ENCODE results near the gene STX17. TPM values are rescaled to one million over a fixed set of nuclear protein-coding genes. Genes with fewer than 3 reads are reported as not detected.
A peak's percentile ranks its signal among the peaks of the same experiment; 100 is the strongest.

The STX17 gene
- total RNA-seq, 8 experiments from 2014 or later, result 10.0 to 37.2 (median 17.6) TPM

DNA sequence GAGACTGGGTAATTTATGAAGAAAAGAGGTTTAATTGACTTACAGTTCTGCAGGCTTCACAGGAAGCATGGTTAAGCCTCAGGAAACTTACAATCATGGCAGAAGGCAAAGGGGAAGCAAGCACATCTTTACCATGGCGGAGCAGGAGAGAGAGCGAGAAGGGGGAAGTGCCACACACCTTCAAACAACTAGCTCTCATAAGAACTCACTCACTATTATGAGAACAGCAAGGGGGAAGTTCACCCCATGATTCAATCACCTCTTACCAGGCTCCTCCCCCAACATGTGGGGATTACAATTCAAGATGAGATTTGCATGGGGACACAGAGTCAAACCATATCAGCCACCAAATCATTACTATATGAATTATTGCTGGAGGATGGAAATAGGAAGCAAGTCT, 30.3 kb upstream of the STX17 start:
- in situ Hi-C loops (cut with MboI; ENCODE audit: low pct_unique_long_range_greater_than_20kb in 2 of 9, low sequenced_read_pairs in 9 of 9, unreplicated experiment in 9 of 9), result no loop called here
- no peak for ATAC-seq (replicated peaks in 6 of 8)
- Histone ChIP-seq H3K4me3 (no peak overlapping the region), H3K4me1 (replicated peaks in 1 of 2) (no peaks in the 10 kb centered on the region), H3K27ac (no peak overlapping the region)
- WGBS, 10 experiments, result 76 to 94% (median 91%) methylated on average over 2 of the region's 2 CpGs; no CpG with 5 or more reads in 6 of the 10 experiments

DNA sequence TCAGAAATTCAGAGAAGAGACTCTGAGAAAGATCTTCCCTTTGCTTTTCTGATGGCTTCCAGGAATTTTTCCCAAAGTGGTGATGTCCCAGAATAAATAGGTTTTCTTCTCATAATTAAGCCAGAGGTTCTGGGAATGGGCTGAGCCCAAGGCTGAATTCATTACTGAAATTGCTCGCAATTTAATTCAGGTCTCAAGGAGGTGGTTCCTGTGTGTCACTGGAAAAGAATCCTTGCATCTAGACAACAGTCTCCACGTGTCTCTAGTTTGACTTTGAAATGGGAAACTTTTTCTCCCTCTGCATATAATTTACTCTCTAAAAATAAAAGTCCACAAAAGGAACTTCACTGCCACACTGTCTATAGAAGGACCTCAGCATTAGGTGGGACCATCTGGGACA, 27.8 kb upstream of the STX17 start:
- WGBS, 10 experiments, result 0 to 100% (median 61%) methylated on average over 1 to 2 of the region's 2 CpGs; no CpG with 5 or more reads in 4 of the 10 experiments

DNA sequence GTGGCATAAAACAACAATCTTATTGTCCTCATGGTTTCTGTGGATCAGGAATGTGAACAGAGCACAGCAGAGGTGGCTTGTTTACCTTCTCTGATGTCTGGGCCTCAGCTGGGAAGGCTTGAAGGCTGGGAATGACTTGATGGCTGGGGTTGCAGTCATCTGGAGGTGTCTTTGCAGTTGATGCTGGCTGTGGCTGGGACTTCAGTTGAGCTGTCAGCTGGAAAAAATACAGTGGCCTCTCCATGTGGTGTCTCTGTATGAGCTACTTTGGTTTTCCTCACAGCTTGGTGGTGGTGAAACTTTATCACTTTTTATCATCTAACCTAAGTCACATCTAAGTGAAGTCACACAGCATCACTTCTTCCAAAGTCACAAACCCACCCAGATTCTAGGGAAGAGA, 24.7 kb upstream of the STX17 start:
- Histone ChIP-seq H3K4me1 (replicated peaks in 1 of 2) (no peaks in the 10 kb centered on the region), H3K27ac (no peak overlapping the region), H3K4me3 (no peak overlapping the region)
- in situ Hi-C loops (cut with MboI; ENCODE audit: low pct_unique_long_range_greater_than_20kb in 2 of 9, low sequenced_read_pairs in 9 of 9, unreplicated experiment in 9 of 9), result no loop called here
- no peak for ATAC-seq (replicated peaks in 6 of 8)

More for the DNA sequence above, 27.8 kb upstream of the STX17 start:
- Histone ChIP-seq H3K4me1 (replicated peaks in 1 of 2) (no peaks in the 10 kb centered on the region), H3K27ac (no peak overlapping the region), H3K4me3 (no peak overlapping the region)
- ATAC-seq (replicated peaks in 6 of 8), result peak in 3 of 8 experiments; percentile 36 to 98 (median 98)
- in situ Hi-C loops (cut with MboI; ENCODE audit: low pct_unique_long_range_greater_than_20kb in 2 of 9, low sequenced_read_pairs in 9 of 9, unreplicated experiment in 9 of 9), result no loop called here

DNA sequence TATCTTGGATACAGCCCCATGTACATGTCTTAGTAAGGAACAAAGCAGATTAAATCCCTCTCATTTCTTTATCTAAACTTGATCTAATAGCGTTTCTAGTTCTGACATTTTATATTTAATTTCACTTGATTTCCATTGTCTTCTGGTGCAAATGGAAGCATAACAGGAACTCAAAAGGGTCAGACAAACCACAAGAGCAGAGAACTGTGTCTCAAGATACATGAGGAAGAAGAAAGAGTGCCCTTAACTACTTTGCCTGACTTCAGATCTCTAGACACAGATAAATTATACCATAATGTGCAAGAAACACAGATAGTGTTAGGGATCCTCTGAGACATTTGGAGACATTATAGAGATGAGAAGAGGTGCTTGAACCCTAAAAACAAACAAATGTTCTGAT, 20.7 kb upstream of the STX17 start:
- 17 to 90% (median 48%) methylated on average over 1 of the region's 1 CpG; no CpG with 5 or more reads in 2 of the 10 experiments for WGBS, 10 experiments
- Histone ChIP-seq H3K27ac (no peak overlapping the region), H3K4me1 (replicated peaks in 1 of 2) (no peaks in the 10 kb centered on the region), H3K4me3 (no peak overlapping the region)
- no peak for ATAC-seq (replicated peaks in 6 of 8)
- in situ Hi-C loops (cut with MboI; ENCODE audit: low pct_unique_long_range_greater_than_20kb in 2 of 9, low sequenced_read_pairs in 9 of 9, unreplicated experiment in 9 of 9), result no loop called here

DNA sequence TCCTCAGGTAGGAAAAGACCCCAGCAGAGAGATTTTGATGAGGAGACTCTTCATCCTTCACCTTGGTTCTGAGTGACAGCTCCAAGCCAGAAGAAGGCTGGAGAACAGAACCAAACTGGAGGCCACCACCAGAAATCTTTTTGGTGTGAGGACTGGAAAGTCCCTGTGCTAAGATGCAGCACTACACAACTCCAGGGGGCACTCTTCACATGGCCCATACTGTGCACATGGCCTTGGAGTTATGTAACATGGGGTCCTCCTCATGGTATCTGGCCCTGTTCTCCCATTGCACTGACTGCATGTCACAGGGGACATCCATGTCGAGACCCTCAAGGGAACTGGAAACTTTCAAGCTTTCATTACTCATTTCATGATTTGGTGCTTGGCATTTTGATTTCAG, 17.3 kb upstream of the STX17 start:
- Histone ChIP-seq H3K4me3 (no peak overlapping the region), H3K4me1 (replicated peaks in 1 of 2) (no peaks in the 10 kb centered on the region), H3K27ac (no peak overlapping the region)
- ATAC-seq (replicated peaks in 6 of 8), result no peak
- 33 to 100% (median 100%) methylated on average over 1 of the region's 1 CpG; no CpG with 5 or more reads in 5 of the 10 experiments for WGBS, 10 experiments
- in situ Hi-C loops (cut with MboI; ENCODE audit: low pct_unique_long_range_greater_than_20kb in 2 of 9, low sequenced_read_pairs in 9 of 9, unreplicated experiment in 9 of 9), result no loop called here

DNA sequence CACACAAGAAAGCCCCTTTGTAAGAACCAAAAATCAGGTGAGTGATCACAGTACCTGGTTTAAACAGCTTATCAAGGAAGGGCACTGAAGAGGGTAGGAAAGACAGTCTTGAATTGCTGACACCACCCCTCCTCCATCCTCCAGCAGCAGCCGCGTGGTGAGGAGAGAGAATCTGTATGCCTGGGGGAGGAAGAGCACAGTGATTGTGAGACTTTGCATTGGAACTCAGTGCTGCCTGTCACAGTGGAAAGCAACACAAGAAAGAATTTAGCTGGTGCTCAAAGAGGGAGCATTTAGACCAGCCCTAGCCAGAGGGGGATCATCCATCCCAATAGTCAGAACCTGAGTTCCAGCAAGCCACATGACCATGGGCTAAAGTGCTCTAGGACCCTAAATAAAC, 11.6 kb upstream of the STX17 start:
- in situ Hi-C loops (cut with MboI; ENCODE audit: low pct_unique_long_range_greater_than_20kb in 2 of 9, low sequenced_read_pairs in 9 of 9, unreplicated experiment in 9 of 9), result no loop called here
- Histone ChIP-seq H3K4me1 (replicated peaks in 1 of 2) (no peaks in the 10 kb centered on the region), H3K4me3 (no peak overlapping the region), H3K27ac (no peak overlapping the region)
- peak in 1 of 8 experiments; percentile 25 for ATAC-seq (replicated peaks in 6 of 8)
- WGBS, 10 experiments, result 0 to 64% (median 60%) methylated on average over 1 to 2 of the region's 2 CpGs; no CpG with 5 or more reads in 7 of the 10 experiments

DNA sequence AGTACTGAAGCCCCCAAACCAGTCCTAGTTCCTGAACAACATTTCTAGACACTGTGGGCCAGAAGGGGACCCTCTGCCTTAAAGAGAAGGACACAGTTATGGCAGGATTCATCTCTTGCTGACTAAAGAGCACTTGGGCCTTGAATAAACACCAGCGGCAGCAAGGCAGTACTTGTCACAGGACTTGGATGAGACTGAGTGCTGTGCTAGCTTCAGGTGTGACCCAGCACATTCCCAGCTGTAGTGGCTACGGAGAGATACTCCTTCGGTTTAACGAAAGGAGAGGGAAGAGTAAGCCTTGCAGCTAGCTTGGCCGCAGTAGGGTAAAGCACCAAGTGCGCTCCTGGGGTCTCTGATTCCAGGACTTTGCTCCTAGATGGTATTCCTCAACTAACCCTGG, 10.9 kb upstream of the STX17 start:
- in situ Hi-C loops (cut with MboI; ENCODE audit: low pct_unique_long_range_greater_than_20kb in 2 of 9, low sequenced_read_pairs in 9 of 9, unreplicated experiment in 9 of 9), result no loop called here
- WGBS, 10 experiments, result 60 to 100% (median 81%) methylated on average over 2 to 5 of the region's 6 CpGs; no CpG with 5 or more reads in 3 of the 10 experiments
- H3K27ac ChIP-seq, result no peak overlapping the region
- no peak overlapping the region for H3K4me3 ChIP-seq
- no peaks in the 10 kb centered on the region for H3K4me1 ChIP-seq (replicated peaks in 1 of 2)
- no peak for ATAC-seq (replicated peaks in 6 of 8)

DNA sequence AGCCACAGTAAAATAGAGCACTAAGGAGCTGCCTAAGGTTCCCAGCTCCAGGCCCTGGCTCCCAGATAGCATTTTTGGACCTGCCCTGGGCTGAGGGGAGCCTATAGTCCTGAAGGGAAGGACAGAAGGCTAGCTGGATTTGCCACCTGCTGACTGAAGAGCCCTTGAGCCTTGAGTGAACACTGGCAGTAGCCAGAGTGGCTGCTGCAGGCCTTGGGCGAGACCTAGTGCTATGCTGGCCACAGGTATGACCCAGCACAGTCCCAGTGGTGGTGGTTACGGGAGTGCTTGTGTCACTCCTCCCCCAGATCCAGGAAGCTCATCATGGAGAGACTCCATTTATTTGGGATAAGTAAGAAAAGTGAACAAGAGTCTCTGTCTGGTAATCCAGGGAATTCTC, 10.3 kb upstream of the STX17 start:
- no peak overlapping the region for H3K4me3 ChIP-seq
- no peak for ATAC-seq (replicated peaks in 6 of 8)
- H3K27ac ChIP-seq, result no peak overlapping the region
- WGBS, 10 experiments, result 80 to 86% methylated on average over 1 of the region's 2 CpGs; no CpG with 5 or more reads in 8 of the 10 experiments
- in situ Hi-C loops (cut with MboI; ENCODE audit: low pct_unique_long_range_greater_than_20kb in 2 of 9, low sequenced_read_pairs in 9 of 9, unreplicated experiment in 9 of 9), result no loop called here
- no peaks in the 10 kb centered on the region for H3K4me1 ChIP-seq (replicated peaks in 1 of 2)

DNA sequence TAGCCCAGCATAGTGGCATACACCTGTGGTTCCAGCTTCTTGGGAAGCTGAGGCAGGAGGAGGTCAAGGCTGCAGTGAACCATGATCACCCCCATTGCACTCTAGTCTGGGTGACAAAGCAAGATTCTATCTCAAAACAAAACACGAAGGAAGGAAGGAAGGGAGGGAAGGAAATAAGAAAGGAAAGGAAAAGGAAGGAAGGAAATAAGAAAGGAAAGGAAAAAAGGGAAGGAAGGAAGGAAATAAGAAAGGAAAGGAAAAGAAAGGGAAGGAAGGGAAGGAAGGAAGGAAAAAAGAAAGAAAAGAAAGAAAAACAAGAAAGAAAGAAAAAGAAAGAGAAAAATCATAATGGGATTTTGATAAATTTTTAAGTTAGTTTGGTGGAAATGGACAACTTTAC, 3.1 kb upstream of the STX17 start:
- no peak overlapping the region for H3K4me3 ChIP-seq
- H3K4me1 ChIP-seq (replicated peaks in 1 of 2), result peaks cover 0 to 8% of the 10 kb centered on the region in 2 donors
- in situ Hi-C loops (cut with MboI; ENCODE audit: low pct_unique_long_range_greater_than_20kb in 2 of 9, low sequenced_read_pairs in 9 of 9, unreplicated experiment in 9 of 9), result no loop called here
- WGBS, 10 experiments, result 43 to 100% (median 80%) methylated on average over 1 of the region's 1 CpG
- H3K27ac ChIP-seq, result no peak overlapping the region
- no peak for ATAC-seq (replicated peaks in 6 of 8)

DNA sequence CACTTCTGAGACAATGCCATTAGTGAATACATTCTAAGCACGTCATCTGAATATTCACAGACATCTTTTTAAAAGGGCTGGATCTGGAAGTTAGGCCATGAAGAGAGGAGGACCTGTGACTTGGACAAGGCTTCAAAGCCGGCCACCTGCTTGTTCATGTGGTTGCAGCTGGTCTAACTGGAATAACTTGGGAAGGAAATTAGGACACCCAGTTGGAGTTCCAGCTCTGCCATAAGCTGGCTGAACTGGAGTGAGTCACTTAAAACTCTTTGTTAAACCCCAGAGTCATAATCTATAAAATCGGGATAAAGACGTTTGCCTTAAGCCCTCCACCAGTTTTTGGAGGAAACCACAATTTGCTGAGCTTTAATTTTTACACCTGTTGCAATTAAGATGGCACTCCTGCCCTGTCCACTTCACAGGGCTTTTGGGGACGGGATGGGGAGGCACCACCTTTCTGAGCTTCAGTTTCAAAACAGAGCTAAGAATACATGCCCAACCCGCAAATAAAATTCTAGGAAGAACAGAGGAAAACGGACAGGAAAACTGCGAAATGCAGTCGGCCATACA, 536 bp upstream of the STX17 start:
- Histone ChIP-seq H3K4me3 (peak overlapping the region; percentile 55 to 99 (median 70)), H3K27ac (no peak overlapping the region), H3K4me1 (replicated peaks in 1 of 2) (peaks cover 0 to 8% of the 10 kb centered on the region in 2 donors)
- 0 to 100% (median 38%) methylated on average over 1 to 9 of the region's 9 CpGs for WGBS, 10 experiments
- no peak for ATAC-seq (replicated peaks in 6 of 8)
- in situ Hi-C loops (cut with MboI; ENCODE audit: low pct_unique_long_range_greater_than_20kb in 2 of 9, low sequenced_read_pairs in 9 of 9, unreplicated experiment in 9 of 9), result no loop called here

DNA sequence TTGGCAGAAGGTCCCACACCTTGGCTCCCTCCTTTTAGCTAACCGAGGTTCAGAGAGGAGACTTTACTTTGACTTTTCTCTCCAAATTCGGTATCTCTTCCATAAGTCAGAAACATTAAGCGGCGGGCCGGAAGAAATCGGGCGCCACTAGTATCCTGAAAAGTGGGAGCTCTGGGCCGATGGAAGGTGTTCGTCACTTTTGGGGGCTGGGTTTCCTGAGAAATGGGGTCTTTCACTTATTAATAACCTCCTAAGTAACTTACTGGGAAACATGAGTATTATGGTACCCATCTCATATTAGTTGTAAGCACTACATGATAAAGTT, 716 bp downstream of the STX17 start:
- Histone ChIP-seq H3K4me1 (replicated peaks in 1 of 2) (peaks cover 0 to 8% of the 10 kb centered on the region in 2 donors), H3K4me3 (peak overlapping the region; percentile 55 to 99 (median 70)), H3K27ac (peak overlapping the region in 1 of 2 donors; percentile 67)
- in situ Hi-C loops (cut with MboI; ENCODE audit: low pct_unique_long_range_greater_than_20kb in 2 of 9, low sequenced_read_pairs in 9 of 9, unreplicated experiment in 9 of 9), result no loop called here
- ATAC-seq (replicated peaks in 6 of 8), result no peak
- WGBS, 10 experiments, result 3 to 20% (median 18%) methylated on average over 2 to 9 of the region's 9 CpGs; no CpG with 5 or more reads in 4 of the 10 experiments

DNA sequence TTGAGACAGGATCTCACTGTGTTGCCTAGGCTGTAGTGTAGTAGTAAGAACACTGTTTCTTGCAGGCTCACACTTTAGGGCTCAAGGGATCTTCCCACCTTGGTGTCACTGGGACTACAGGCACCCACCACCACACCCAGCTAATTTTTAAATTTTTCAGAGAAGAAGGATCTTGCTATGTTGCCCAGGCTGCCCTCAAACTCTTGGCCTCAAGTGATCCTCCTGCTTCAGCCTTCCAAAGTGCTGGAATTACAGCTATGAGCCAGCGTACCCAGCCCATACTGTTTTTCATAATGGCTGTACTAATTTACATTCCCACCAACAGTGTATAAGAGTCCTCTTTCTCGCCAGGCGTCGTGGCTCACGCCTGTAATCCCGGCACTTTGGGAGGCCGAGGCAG, 5.1 kb downstream of the STX17 start:
- in situ Hi-C loops (cut with MboI; ENCODE audit: low pct_unique_long_range_greater_than_20kb in 2 of 9, low sequenced_read_pairs in 9 of 9, unreplicated experiment in 9 of 9), result no loop called here
- WGBS, 10 experiments, result 93 to 100% (median 99%) methylated on average over 1 to 7 of the region's 7 CpGs; no CpG with 5 or more reads in 6 of the 10 experiments
- ATAC-seq (replicated peaks in 6 of 8), result no peak
- Histone ChIP-seq H3K4me3 (no peak overlapping the region), H3K27ac (no peak overlapping the region), H3K4me1 (replicated peaks in 1 of 2) (peaks cover 0 to 8% of the 10 kb centered on the region in 2 donors)

DNA sequence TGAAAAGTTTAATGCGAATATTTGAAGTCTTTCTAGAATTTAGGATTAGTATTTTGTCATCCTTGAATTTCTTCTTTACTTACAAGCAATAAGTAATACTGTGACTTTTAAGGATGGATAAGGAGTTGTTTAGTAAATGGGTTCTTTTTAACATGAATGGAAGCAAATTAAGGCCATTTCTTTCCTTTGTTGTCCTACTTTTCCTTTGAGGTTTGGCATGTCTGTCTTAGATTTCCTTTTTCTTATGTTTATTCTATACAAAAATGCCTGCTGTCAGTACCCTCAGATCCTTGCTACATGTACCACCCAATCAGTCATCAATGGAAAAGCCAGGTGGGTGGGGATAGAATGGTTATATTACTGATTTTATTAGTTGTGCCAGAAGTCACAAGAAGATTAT, 10.2 kb downstream of the STX17 start:
- in situ Hi-C loops (cut with MboI; ENCODE audit: low pct_unique_long_range_greater_than_20kb in 2 of 9, low sequenced_read_pairs in 9 of 9, unreplicated experiment in 9 of 9), result no loop called here
- Histone ChIP-seq H3K4me3 (no peak overlapping the region), H3K27ac (no peak overlapping the region), H3K4me1 (replicated peaks in 1 of 2) (no peaks in the 10 kb centered on the region)
- no peak for ATAC-seq (replicated peaks in 6 of 8)
- 14 to 100% (median 85%) methylated on average over 1 of the region's 1 CpG for WGBS, 10 experiments

DNA sequence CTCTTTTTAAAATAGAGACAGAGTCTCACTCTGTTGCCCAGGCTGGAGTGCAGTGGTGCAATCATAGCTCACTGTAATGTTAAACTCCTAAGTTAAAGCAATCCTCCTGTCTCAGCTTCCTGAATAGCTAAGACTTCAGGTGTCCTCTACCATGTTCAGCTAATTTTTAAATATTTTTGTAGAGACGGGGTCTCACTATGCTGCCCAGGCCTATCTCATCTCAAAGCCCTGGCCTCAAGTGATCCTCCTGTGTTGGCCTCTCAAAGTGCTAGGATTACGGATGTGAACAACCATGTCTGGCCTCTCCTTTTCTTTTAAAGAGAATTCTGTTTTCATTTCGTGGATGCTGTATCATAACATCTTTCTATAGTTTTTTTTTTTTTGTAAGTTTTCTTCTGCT, 11.7 kb downstream of the STX17 start:
- WGBS, 10 experiments, result 47 to 100% (median 77%) methylated on average over 2 to 3 of the region's 3 CpGs; no CpG with 5 or more reads in 1 of the 10 experiments
- Histone ChIP-seq H3K4me1 (replicated peaks in 1 of 2) (no peaks in the 10 kb centered on the region), H3K4me3 (no peak overlapping the region), H3K27ac (no peak overlapping the region)
- no peak for ATAC-seq (replicated peaks in 6 of 8)
- in situ Hi-C loops (cut with MboI; ENCODE audit: low pct_unique_long_range_greater_than_20kb in 2 of 9, low sequenced_read_pairs in 9 of 9, unreplicated experiment in 9 of 9), result no loop called here

Measured in motor neuron (in vitro differentiated cells).